ENCODE data around the gene EMILIN2.
"Not testable (repeated sequence)": the region's sequence is repeated elsewhere in the genome, so short reads cannot be mapped to it uniquely, and the experiment has no call there.

Gene EMILIN2

DNA sequence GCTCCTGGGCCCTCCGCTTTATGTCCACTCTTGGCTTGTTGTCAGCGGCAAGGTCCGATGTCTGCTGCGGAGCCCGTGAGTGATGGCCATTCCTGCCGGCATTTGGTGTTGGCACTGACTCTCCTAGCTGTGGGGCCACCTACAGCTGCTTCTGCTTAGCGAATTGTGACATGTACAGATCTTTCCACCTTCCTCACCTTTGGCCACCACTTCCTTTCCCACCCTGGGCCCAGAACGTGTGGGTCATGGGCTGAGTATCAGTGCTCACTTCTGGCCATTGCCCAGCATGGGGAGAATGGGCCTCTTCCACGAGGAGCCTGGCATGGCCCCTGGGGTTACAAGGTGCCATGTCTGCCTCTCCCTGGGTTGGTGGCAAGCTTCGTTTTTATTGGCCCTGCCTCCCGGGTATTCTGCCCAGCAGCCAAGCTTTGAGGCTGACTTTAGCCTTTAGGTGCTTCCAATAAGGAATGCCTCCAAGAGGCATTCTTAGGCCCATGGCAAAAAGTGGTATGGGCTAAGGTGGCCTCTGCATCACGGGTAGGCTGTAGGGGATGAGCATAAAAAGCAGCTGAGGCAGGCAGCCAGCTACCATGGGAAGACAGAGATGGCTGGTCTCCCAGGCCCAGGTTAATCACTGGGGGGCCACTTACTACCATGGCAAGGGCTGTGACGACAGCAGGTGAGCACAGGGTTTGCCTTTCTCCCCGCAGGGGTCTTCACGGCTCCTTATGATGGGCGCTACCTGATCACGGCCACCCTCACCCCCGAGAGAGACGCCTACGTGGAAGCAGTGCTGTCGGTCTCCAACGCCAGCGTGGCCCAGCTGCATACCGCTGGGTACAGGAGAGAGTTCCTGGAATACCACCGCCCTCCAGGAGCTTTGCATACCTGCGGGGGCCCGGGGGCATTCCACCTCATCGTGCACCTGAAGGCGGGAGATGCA lies 65.8 kb downstream of the EMILIN2 start:
- Histone ChIP-seq H3K27me3 (ENCODE audit: control insufficient read depth, insufficient read depth, low read length) (no peaks in the 10 kb centered on the region), H3K9me3 (ENCODE audit: control insufficient read depth, low read depth, low read length) (no peaks in the 10 kb centered on the region), H3K4me3 (ENCODE audit: low read length) (no peak overlapping the region), H3K36me3 (ENCODE audit: control insufficient read depth, low read depth, low read length) (peaks cover 6% of the 10 kb centered on the region), H3K4me1 (ENCODE audit: control insufficient read depth, low read depth, low read length) (peaks cover 17% of the 10 kb centered on the region), H3K27ac (ENCODE audit: low read length) (no peak overlapping the region), H3K9ac (ENCODE audit: low read length) (no peak overlapping the region)

DNA sequence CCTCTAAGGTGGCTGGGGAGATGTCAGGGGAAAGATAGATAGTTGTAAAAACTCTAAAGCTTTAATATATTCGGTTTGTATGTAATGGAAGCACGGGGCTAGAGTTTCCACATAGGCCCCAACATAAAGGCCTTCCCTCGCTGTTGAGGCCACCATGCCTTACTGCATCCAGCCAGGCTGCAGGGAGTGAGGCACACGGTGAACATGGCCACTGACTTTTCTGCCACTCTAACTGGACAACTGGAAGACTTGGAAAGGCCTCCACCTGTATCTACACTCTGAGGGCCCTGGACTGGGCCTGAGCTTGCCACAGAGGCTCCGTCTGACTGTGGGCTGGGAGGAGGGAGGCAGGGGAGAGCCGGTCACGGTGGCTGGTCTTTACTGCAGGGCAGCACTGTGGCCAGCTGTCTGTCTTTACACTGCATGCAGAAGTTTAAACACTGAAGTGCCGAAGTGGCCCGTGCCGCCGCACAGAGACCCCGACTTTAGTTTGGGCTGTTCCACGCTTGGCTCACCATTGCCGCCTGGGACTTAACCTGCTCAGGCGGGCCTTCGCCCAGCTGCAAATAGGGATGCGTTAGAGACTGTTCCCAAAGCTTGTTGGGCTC lies 66.7 kb downstream of the EMILIN2 start:
- Histone ChIP-seq H3K27ac (ENCODE audit: low read length) (no peak overlapping the region), H3K9ac (ENCODE audit: low read length) (no peak overlapping the region), H3K4me1 (ENCODE audit: control insufficient read depth, low read depth, low read length) (peaks cover 17% of the 10 kb centered on the region), H3K27me3 (ENCODE audit: control insufficient read depth, insufficient read depth, low read length) (no peaks in the 10 kb centered on the region), H3K9me3 (ENCODE audit: control insufficient read depth, low read depth, low read length) (no peaks in the 10 kb centered on the region), H3K4me3 (ENCODE audit: low read length) (no peak overlapping the region), H3K36me3 (ENCODE audit: control insufficient read depth, low read depth, low read length) (peaks cover 6% of the 10 kb centered on the region)

DNA sequence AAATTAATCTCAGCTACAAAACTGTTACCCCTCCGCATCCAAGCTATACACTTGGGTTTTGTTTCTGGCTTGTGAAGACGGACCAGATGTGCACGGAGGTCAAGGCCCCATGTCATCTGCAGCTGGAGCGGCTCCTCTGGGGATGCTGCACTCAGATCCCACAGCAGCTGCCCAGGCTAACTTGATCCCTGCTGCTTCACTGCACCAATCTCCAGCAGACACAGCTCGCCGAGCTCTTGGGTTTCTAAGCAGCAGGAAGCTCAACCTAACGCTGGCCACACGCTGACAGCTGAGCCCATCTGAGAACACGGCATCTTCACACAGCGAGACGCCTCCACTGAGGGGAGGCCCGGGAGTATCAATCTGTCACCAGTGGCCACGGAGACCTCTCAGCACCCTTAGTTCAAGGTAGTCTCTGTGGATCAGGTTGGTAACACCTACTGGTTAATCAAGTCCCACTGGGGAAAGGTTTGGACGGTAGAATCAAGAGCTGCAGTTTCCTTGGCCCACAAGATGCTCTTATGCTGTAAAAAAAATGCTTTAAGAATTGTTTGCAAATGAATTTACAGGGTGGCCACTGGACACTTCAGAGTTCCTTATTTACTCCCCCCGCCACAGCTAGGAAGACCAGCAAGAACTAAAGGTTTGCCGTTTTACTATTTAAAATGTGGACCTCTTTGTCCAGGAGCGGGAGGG lies 67.5 kb downstream of the EMILIN2 start:
- peaks cover 10% of the 10 kb centered on the region for H3K36me3 ChIP-seq (ENCODE audit: control insufficient read depth, low read depth, low read length)
- H3K27me3 ChIP-seq (ENCODE audit: control insufficient read depth, insufficient read depth, low read length) = no peaks in the 10 kb centered on the region
- no peak overlapping the region for H3K27ac ChIP-seq (ENCODE audit: low read length)
- no peak overlapping the region for H3K4me3 ChIP-seq (ENCODE audit: low read length)
- H3K9me3 ChIP-seq (ENCODE audit: control insufficient read depth, low read depth, low read length) = no peaks in the 10 kb centered on the region
- H3K9ac ChIP-seq (ENCODE audit: low read length) = no peak overlapping the region
- peaks cover 17% of the 10 kb centered on the region for H3K4me1 ChIP-seq (ENCODE audit: control insufficient read depth, low read depth, low read length)

DNA sequence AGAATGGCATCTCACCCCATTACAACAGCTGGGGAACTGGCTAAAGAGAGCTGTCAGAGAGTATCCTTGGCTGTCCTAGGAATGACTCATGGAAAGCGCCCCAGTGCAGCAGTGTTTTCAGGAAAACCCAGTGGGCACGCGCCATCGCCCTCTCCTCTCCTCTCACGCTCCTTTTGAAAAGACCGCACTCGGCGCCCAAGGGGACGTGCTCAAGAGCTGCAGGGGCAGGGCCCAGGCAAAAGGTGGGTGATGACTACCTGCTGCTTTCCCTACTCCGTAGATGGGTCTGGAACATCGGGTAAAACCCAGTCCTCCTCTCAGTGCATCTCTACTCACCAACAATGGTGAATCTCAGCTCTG lies 68.1 kb downstream of the EMILIN2 start:
- no peak overlapping the region for H3K27ac ChIP-seq (ENCODE audit: low read length)
- H3K9ac ChIP-seq (ENCODE audit: low read length) = no peak overlapping the region
- no peaks in the 10 kb centered on the region for H3K27me3 ChIP-seq (ENCODE audit: control insufficient read depth, insufficient read depth, low read length)
- no peak overlapping the region for H3K4me3 ChIP-seq (ENCODE audit: low read length)
- H3K9me3 ChIP-seq (ENCODE audit: control insufficient read depth, low read depth, low read length) = no peaks in the 10 kb centered on the region
- peaks cover 17% of the 10 kb centered on the region for H3K4me1 ChIP-seq (ENCODE audit: control insufficient read depth, low read depth, low read length)
- H3K36me3 ChIP-seq (ENCODE audit: control insufficient read depth, low read depth, low read length) = peaks cover 8% of the 10 kb centered on the region

DNA sequence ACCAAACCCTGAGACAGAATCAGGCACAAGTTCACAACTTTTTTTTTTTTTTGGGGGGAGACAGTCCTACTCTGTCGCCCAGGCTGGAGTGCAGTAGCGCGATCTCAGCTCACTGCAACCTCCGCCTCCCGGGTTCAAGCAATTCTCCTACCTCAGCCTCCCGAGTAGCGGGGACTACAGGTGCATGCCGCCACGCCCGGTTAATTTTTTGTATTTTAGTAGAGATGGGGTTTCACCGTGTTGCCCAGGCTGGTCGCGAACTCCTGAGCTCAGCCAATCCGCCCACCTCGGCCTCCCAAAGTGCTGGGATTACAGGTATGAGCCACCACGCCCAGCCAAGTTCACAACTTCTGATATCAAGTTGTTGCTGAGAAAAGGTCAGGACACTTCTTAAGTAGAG lies 68.7 kb downstream of the EMILIN2 start:
- H3K27me3 ChIP-seq (ENCODE audit: control insufficient read depth, insufficient read depth, low read length); H3K9me3 ChIP-seq (ENCODE audit: control insufficient read depth, low read depth, low read length); H3K27ac ChIP-seq (ENCODE audit: low read length); H3K4me3 ChIP-seq (ENCODE audit: low read length); H3K9ac ChIP-seq (ENCODE audit: low read length): not testable (repeated sequence)
- H3K4me1 ChIP-seq (ENCODE audit: control insufficient read depth, low read depth, low read length) = peaks cover 17% of the 10 kb centered on the region
- H3K36me3 ChIP-seq (ENCODE audit: control insufficient read depth, low read depth, low read length) = peaks cover 13% of the 10 kb centered on the region

- H3K27me3 ChIP-seq (ENCODE audit: control insufficient read depth, insufficient read depth, low read length) = no peaks in the 10 kb centered on the region
- H3K36me3 ChIP-seq (ENCODE audit: control insufficient read depth, low read depth, low read length) = peaks cover 18% of the 10 kb centered on the region
- peak overlapping the region; percentile 69 for H3K27ac ChIP-seq (ENCODE audit: low read length)
- H3K4me3 ChIP-seq (ENCODE audit: low read length) = peak overlapping the region; percentile 2
- peak overlapping the region; percentile 14 for H3K9ac ChIP-seq (ENCODE audit: low read length)
- peaks cover 17% of the 10 kb centered on the region for H3K4me1 ChIP-seq (ENCODE audit: control insufficient read depth, low read depth, low read length)
- no peaks in the 10 kb centered on the region for H3K9me3 ChIP-seq (ENCODE audit: control insufficient read depth, low read depth, low read length)
Observed at GRCh38 chr18:2916184-2916583, 69.4 kb downstream of the EMILIN2 start.

DNA sequence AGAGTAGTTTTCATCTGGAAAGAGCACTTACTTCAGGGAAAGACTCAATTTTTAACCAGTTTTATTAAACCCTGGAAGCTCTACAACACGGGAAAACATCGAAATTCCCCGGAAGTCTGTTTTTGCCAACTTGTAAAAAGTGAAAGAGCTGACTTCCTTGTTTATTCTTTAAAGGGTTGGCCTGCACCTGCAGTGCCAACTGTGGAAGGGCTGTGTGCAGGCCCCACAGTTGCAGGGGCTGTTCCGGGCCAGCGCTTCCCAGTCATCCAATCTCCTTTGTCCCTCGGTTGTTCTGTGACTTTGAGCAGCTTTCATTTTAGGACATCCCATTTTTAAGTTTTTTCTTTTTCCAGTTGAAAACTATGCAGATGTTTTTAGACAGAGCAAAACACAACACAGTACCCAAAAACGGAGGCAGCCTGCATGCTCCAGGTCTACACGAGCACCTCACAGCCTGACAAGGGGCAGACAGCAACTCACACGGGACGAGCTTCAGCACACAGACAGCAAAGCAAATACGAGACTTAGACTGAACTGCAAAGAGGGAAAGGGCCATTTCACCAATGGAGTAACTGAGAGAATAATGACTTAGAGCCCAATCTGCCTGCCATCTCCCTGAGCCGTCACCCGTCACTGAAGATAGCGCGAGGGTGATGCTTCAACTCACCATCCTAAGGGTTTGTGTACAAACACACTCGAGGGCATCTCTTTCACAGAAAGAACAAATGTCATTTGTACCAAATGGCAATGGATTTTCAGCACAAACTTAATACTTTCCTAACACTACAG lies 70.6 kb downstream of the EMILIN2 start:
- H3K36me3 ChIP-seq (ENCODE audit: control insufficient read depth, low read depth, low read length) = peaks cover 18% of the 10 kb centered on the region

DNA sequence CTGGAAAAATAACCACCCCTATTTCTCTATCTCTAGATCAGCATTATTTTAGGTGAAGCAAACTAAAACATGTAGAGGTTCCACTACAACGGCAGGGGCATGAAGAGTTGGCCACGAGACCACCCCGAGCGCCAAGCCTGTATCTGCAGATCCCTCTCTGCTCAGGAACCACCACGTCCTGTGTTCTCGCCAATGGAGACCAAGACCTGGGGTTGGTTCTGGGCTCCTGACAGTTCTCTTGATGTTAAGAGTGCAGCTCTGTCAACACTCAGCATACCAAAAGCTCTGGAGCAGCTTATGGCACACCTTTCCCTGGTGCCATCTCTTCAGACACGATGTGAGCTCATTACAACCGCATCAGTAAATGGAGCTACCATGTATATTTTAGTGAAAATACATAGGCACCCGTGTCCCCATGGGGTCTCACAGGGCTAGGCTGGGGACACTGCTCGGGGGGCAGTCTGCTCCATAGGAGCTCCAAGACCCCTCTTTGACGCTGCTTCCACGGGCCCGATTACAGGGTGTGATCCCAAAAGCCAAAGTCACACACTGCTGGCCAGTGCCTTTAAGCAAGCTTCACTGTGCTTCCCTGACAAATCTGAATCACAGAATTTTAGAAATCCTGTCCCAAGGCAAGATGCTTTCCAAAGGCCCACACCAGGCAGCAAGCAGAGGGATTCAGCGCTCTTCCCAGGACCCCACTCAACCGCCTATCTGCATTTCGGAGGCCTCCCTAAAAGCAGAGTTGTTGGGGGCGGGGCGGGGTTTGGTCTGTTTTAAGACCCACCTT lies 72.2 kb downstream of the EMILIN2 start:
- peaks cover 17% of the 10 kb centered on the region for H3K4me1 ChIP-seq (ENCODE audit: control insufficient read depth, low read depth, low read length)
- H3K27ac ChIP-seq (ENCODE audit: low read length) = no peak overlapping the region
- H3K27me3 ChIP-seq (ENCODE audit: control insufficient read depth, insufficient read depth, low read length) = no peaks in the 10 kb centered on the region
- no peaks in the 10 kb centered on the region for H3K9me3 ChIP-seq (ENCODE audit: control insufficient read depth, low read depth, low read length)
- no peak overlapping the region for H3K4me3 ChIP-seq (ENCODE audit: low read length)
- H3K36me3 ChIP-seq (ENCODE audit: control insufficient read depth, low read depth, low read length) = peaks cover 24% of the 10 kb centered on the region
- H3K9ac ChIP-seq (ENCODE audit: low read length) = no peak overlapping the region

More for the DNA sequence above, 70.6 kb downstream of the EMILIN2 start:
- Histone ChIP-seq H3K27ac (ENCODE audit: low read length) (no peak overlapping the region), H3K9me3 (ENCODE audit: control insufficient read depth, low read depth, low read length) (no peaks in the 10 kb centered on the region), H3K4me3 (ENCODE audit: low read length) (no peak overlapping the region), H3K4me1 (ENCODE audit: control insufficient read depth, low read depth, low read length) (peaks cover 17% of the 10 kb centered on the region), H3K9ac (ENCODE audit: low read length) (no peak overlapping the region), H3K27me3 (ENCODE audit: control insufficient read depth, insufficient read depth, low read length) (no peaks in the 10 kb centered on the region)

GRCh38 chr18:2919600-2919999 lies 72.8 kb downstream of the EMILIN2 start:
- peaks cover 31% of the 10 kb centered on the region for H3K36me3 ChIP-seq (ENCODE audit: control insufficient read depth, low read depth, low read length)
- H3K4me1 ChIP-seq (ENCODE audit: control insufficient read depth, low read depth, low read length) = peaks cover 17% of the 10 kb centered on the region

DNA sequence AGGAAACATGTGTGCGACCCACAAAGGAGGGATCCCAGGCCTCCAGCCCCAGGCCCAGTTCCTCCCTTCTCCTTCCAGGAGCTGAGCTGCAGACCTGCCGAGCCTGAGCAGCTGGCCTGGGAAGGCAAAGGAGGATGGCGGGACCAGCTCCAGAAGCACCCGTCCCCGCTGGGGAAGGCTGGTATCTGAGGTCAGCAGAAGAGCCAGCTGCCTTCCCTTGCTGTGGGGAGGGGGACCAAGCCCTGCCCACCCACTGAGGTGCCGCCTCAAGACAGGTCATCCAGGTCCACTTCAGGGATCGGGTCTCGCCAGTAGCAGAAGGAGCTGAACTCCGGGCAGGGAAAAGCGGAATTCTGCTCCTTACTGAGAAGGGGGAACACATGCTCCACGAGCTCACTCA lies 73.2 kb downstream of the EMILIN2 start:
- Histone ChIP-seq H3K4me3 (ENCODE audit: low read length) (no peak overlapping the region), H3K27me3 (ENCODE audit: control insufficient read depth, insufficient read depth, low read length) (no peaks in the 10 kb centered on the region), H3K27ac (ENCODE audit: low read length) (no peak overlapping the region), H3K36me3 (ENCODE audit: control insufficient read depth, low read depth, low read length) (peaks cover 35% of the 10 kb centered on the region), H3K9me3 (ENCODE audit: control insufficient read depth, low read depth, low read length) (no peaks in the 10 kb centered on the region), H3K9ac (ENCODE audit: low read length) (no peak overlapping the region), H3K4me1 (ENCODE audit: control insufficient read depth, low read depth, low read length) (peaks cover 17% of the 10 kb centered on the region)

More at GRCh38 chr18:2919600-2919999, 72.8 kb downstream of the EMILIN2 start:
- no peak overlapping the region for H3K4me3 ChIP-seq (ENCODE audit: low read length)
- H3K27ac ChIP-seq (ENCODE audit: low read length) = no peak overlapping the region
- H3K9ac ChIP-seq (ENCODE audit: low read length) = no peak overlapping the region
- no peaks in the 10 kb centered on the region for H3K9me3 ChIP-seq (ENCODE audit: control insufficient read depth, low read depth, low read length)
- H3K27me3 ChIP-seq (ENCODE audit: control insufficient read depth, insufficient read depth, low read length) = no peaks in the 10 kb centered on the region
